Coronary artery (tissue), 2 donors: ENCODE data around the gene IRF3.
"Not testable (repeated sequence)": the region's sequence is repeated elsewhere in the genome, so short reads cannot be mapped to it uniquely, and the experiment has no call there.

Experiments used
- DNase-seq: peaks from one replicate; pipeline ENCODE4 v3.0.0-alpha.2; 2017; ENCODE audit warnings: low spot score
- H3K27ac ChIP-seq, 2 donors: fragments of 200-600 bp; sonication (generic); one replicate each; pipeline ENCODE4 v1.5.1; 2016 to 2019
- H3K4me3 ChIP-seq: fragments of 200-600 bp; sonication (generic); 2 replicates; pipeline ENCODE4 v1.5.1; 2016; ENCODE audit warnings: mild to moderate bottlenecking, moderate library complexity
- TF ChIP-seq, protein P1 (sequence below): fragments of 200-600 bp; sonication (generic); IDR thresholded peaks from one replicate; pipeline ENCODE4 v1.5.1; 2019; ENCODE audit warnings: antibody characterized with exemption

The IRF3 gene

GRCh38 chr19:49636233-49636932 lies 29.3 kb downstream of the IRF3 start:
- Histone ChIP-seq H3K27ac (peak overlapping the region; percentile 32 to 35), H3K4me3 (no peak overlapping the region)
- TF ChIP-seq, protein P1, sequence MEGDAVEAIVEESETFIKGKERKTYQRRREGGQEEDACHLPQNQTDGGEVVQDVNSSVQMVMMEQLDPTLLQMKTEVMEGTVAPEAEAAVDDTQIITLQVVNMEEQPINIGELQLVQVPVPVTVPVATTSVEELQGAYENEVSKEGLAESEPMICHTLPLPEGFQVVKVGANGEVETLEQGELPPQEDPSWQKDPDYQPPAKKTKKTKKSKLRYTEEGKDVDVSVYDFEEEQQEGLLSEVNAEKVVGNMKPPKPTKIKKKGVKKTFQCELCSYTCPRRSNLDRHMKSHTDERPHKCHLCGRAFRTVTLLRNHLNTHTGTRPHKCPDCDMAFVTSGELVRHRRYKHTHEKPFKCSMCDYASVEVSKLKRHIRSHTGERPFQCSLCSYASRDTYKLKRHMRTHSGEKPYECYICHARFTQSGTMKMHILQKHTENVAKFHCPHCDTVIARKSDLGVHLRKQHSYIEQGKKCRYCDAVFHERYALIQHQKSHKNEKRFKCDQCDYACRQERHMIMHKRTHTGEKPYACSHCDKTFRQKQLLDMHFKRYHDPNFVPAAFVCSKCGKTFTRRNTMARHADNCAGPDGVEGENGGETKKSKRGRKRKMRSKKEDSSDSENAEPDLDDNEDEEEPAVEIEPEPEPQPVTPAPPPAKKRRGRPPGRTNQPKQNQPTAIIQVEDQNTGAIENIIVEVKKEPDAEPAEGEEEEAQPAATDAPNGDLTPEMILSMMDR, result no peak
- no peak for DNase-seq

- DNase-seq, result no peak
- peak overlapping the region in 1 of 2 donors; percentile 35 for H3K27ac ChIP-seq
- TF ChIP-seq, protein P1, result no peak
- no peak overlapping the region for H3K4me3 ChIP-seq
Observed at GRCh38 chr19:49635530-49636232, 30.0 kb downstream of the IRF3 start.

DNA sequence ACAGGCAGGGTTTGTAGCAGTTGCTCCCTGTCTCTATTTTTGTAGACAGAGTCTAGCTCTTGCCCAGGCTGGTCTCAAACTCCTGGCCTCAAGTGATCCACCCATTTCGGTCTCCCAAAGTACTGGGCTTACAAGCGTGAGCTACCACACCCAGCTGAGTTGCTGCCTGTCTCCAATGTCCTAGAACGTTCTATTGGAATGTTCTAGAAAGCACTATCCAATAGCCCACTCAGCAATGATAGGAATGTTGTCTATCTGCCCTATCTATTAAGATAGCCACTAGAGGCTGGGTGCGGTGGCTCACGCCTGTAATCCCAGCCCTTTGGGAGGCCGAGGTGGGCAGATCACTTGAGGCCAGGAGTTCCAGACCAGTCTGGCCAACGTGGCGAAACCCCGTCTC lies 32.4 kb downstream of the IRF3 start:
- H3K27ac ChIP-seq, result peak overlapping the region in 1 of 2 donors; percentile 58
- not testable (repeated sequence) for H3K4me3 ChIP-seq, DNase-seq

- Histone ChIP-seq H3K27ac (no peak overlapping the region), H3K4me3 (no peak overlapping the region)
- DNase-seq, result no peak
Observed at GRCh38 chr19:49632576-49632975, 33.1 kb downstream of the IRF3 start.

DNA sequence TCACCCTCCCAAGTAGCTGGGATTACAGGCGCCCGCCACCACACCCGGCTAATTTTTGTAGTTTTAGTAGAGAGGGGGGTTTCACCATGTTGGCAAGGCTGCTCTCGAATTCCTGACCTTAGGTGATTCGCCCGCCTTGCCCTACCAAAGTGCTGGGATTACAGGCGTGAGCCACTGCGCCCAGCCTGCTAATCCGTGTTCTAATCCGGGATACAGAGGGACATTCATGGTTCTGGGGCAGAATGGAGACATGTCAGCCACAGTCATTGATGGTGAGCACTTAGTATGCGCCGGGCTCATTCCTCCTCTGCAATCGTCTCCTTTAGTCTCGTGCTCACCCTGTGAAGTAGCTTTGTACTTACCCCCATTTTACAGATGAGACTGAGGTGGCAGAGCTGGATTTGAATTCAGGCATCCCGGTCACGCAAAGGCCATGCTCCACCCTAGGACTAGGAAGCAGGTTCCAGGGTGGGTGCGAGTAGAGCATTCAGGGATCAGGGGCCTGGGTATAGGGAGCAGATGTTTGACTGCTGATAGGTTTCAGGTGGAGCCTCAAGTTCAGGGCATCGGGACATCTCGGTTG lies 34.0 kb downstream of the IRF3 start:
- Histone ChIP-seq H3K27ac (peak overlapping the region in 1 of 2 donors; percentile 24), H3K4me3 (no peak overlapping the region)
- DNase-seq, result no peak
- TF ChIP-seq, protein P1, result no peak

More at GRCh38 chr19:49632576-49632975, 33.1 kb downstream of the IRF3 start:
- TF ChIP-seq, protein P1, result no peak

GRCh38 chr19:49631014-49631588 lies 34.6 kb downstream of the IRF3 start:
- TF ChIP-seq, protein P1, result no peak
- DNase-seq, result no peak
- Histone ChIP-seq H3K4me3 (no peak overlapping the region), H3K27ac (peak overlapping the region in 1 of 2 donors; percentile 32)

DNA sequence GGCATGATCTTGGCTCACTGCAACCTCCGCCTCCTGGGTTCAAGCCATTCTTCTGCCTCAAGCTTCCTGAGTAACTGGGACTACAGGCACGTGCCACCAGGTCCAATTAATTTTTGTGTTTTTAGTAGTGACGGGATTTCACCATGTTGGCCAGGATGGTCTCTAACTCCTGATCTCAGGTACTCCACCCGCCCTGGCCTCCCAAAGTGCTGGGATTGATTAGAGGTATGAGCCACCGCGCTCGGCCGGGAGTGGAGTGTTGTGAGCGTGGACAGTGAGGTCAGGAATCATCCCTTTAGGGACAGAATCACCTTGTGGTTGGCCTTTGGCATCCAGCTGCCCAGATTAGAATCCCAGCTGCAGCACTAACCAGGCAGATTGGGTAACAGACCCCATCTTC lies 36.0 kb downstream of the IRF3 start:
- H3K27ac ChIP-seq, result peak overlapping the region in 1 of 2 donors; percentile 20
- H3K4me3 ChIP-seq, result no peak overlapping the region
- TF ChIP-seq, protein P1, result no peak
- no peak for DNase-seq
